GM19397 (cell line): Measurements from ENCODE around the gene FKBP7.
"Not testable (repeated sequence)": the region's sequence is repeated elsewhere in the genome, so short reads cannot be mapped to it uniquely, and the experiment has no call there.

ENCODE experiments used
- ATAC-seq: cut with Tn5 transposase; IDR thresholded peaks from one replicate; pipeline ENCODE4 v1.9.1; 2021; ENCODE audit warnings: mild to moderate bottlenecking, moderate library complexity; ENCODE audit not compliant: unreplicated experiment

Gene FKBP7

GRCh38 chr2:178478439-178479274 is at the start of gene FKBP7:
TSS of gene FKBP7 (minus strand) at chr2:178478600. CDS start at chr2:178478499, 101 bp downstream.
- peak; percentile 58 for ATAC-seq

GRCh38 chr2:178527592-178527991 is 49.2 kb upstream of the FKBP7 start:
- no peak for ATAC-seq

- no peak for ATAC-seq
These were observed 47.9 kb upstream of the FKBP7 start for GRCh38 chr2:178526256-178526655.

- ATAC-seq: not testable (repeated sequence)
These were observed 47.1 kb upstream of the FKBP7 start for GRCh38 chr2:178525460-178525859.

- not testable (repeated sequence) for ATAC-seq
These were observed 46.6 kb upstream of the FKBP7 start for GRCh38 chr2:178525010-178525409.

GRCh38 chr2:178523596-178524134 is 45.3 kb upstream of the FKBP7 start:
- peak; percentile 10 for ATAC-seq

- ATAC-seq: peak; percentile 96
These were observed 44.7 kb upstream of the FKBP7 start for GRCh38 chr2:178522950-178523595.

GRCh38 chr2:178521304-178522150 is 43.1 kb upstream of the FKBP7 start:
- ATAC-seq: no peak

GRCh38 chr2:178517496-178517895 is 39.1 kb upstream of the FKBP7 start:
- ATAC-seq: no peak

- no peak for ATAC-seq
These were observed 36.3 kb upstream of the FKBP7 start for GRCh38 chr2:178514664-178515063.

- no peak for ATAC-seq
These were observed 35.5 kb upstream of the FKBP7 start for GRCh38 chr2:178513876-178514275.

GRCh38 chr2:178512484-178512883 is 34.1 kb upstream of the FKBP7 start:
- ATAC-seq: no peak

GRCh38 chr2:178510384-178510783 is 32.0 kb upstream of the FKBP7 start:
- no peak for ATAC-seq

GRCh38 chr2:178508646-178509045 is 30.2 kb upstream of the FKBP7 start:
- no peak for ATAC-seq

- no peak for ATAC-seq
These were observed 28.5 kb upstream of the FKBP7 start for GRCh38 chr2:178506949-178507348.

- ATAC-seq: no peak
These were observed 28.1 kb upstream of the FKBP7 start for GRCh38 chr2:178506524-178506923.

GRCh38 chr2:178506101-178506500 is 27.7 kb upstream of the FKBP7 start:
- ATAC-seq: no peak

- no peak for ATAC-seq
These were observed 24.4 kb upstream of the FKBP7 start for GRCh38 chr2:178502751-178503150.

- no peak for ATAC-seq
These were observed 21.2 kb upstream of the FKBP7 start for GRCh38 chr2:178499640-178500039.

- no peak for ATAC-seq
These were observed 19.7 kb upstream of the FKBP7 start for GRCh38 chr2:178498137-178498536.

GRCh38 chr2:178496049-178496448 is 17.6 kb upstream of the FKBP7 start:
- ATAC-seq: no peak
